Stimulated activated naive B cell treated with anti-CD40 and anti-IgM and Interleukin-4, amounts not matched to agents 10 μg/mL and 1 μg/mL and 100 μg/mL, for 72 hours (primary cell): ENCODE results near the gene ZFPL1.

Experiments used
- ATAC-seq, 2 donors: fragments of 150-1000 bp; cut with Tn5 transposase; replicated peaks; 2 replicates each; pipeline ENCODE4 v1.10.0; 2021; ENCODE audit warnings: moderate library complexity in 1 of 2
- DNase-seq: peaks from one replicate; pipeline ENCODE4 v3.0.0; 2021
- H3K27ac Mint-ChIP-seq: one replicate; pipeline ENCODE4 v1.8.0; 2022; ENCODE audit warnings: mild to moderate bottlenecking, mixed read lengths
- H3K27me3 Mint-ChIP-seq, 2 donors: one replicate each; pipeline ENCODE4 v1.8.0; 2022; ENCODE audit warnings: mixed read lengths in 2 of 2
- H3K36me3 Mint-ChIP-seq, 2 donors: one replicate each; pipeline ENCODE4 v1.8.0; 2022; ENCODE audit warnings: mixed read lengths in 2 of 2, mild to moderate bottlenecking in 1 of 2
- H3K4me1 Mint-ChIP-seq, 2 donors: one replicate each; pipeline ENCODE4 v1.8.0; 2022; ENCODE audit warnings: mixed read lengths in 2 of 2, mild to moderate bottlenecking in 1 of 2
- H3K4me3 Mint-ChIP-seq, 2 donors: one replicate each; pipeline ENCODE4 v1.8.0; 2022; ENCODE audit warnings: mild to moderate bottlenecking in 2 of 2, mixed read lengths in 2 of 2, moderate library complexity in 1 of 2
- H3K9me3 Mint-ChIP-seq, 2 donors: one replicate each; pipeline ENCODE4 v1.8.0; 2022; ENCODE audit warnings: mixed read lengths in 2 of 2, mild to moderate bottlenecking in 1 of 2

The ZFPL1 gene

GRCh38 chr11:65111159-65111743 lies 27.2 kb downstream of the ZFPL1 start:
- DNase-seq, result no peak
- H3K27me3 Mint-ChIP-seq, result no peaks in the 10 kb centered on the region
- H3K4me1 Mint-ChIP-seq, result peaks cover 37 to 64% of the 10 kb centered on the region in 2 donors
- H3K27ac Mint-ChIP-seq, result peak overlapping the region; percentile 97
- H3K9me3 Mint-ChIP-seq, result no peaks in the 10 kb centered on the region
- H3K36me3 Mint-ChIP-seq, result peaks cover 21 to 34% of the 10 kb centered on the region in 2 donors
- peak overlapping the region; percentile 97 to 99 for H3K4me3 Mint-ChIP-seq
- no peak for ATAC-seq

GRCh38 chr11:65111744-65112545 lies 27.9 kb downstream of the ZFPL1 start, which contains the start of gene TM7SF2:
Gene TM7SF2 (plus strand): TSS chr11:65111872. CDS start chr11:65112016, 144 bp downstream.
- H3K36me3 Mint-ChIP-seq, result peaks cover 21 to 32% of the 10 kb centered on the region in 2 donors
- DNase-seq (peak; percentile 88), ATAC-seq (peak; percentile 77 to 83)
- H3K4me3 Mint-ChIP-seq, result peak within 1 kb of the TSS; percentile 97 to 99
- no peaks in the 10 kb centered on the region for H3K9me3 Mint-ChIP-seq
- peak within 1 kb of the TSS; percentile 97 for H3K27ac Mint-ChIP-seq
- no peaks in the 10 kb centered on the region for H3K27me3 Mint-ChIP-seq
- peaks cover 34 to 64% of the 10 kb centered on the region in 2 donors for H3K4me1 Mint-ChIP-seq

GRCh38 chr11:65112546-65113360 lies 28.7 kb downstream of the ZFPL1 start:
- peak overlapping the region; percentile 68 for H3K27ac Mint-ChIP-seq
- ATAC-seq, result peak; percentile 53 to 63
- H3K4me3 Mint-ChIP-seq, result peak overlapping the region; percentile 97 to 99
- no peaks in the 10 kb centered on the region for H3K9me3 Mint-ChIP-seq
- H3K36me3 Mint-ChIP-seq, result peaks cover 25 to 32% of the 10 kb centered on the region in 2 donors
- no peaks in the 10 kb centered on the region for H3K27me3 Mint-ChIP-seq
- peak; percentile 66 for DNase-seq
- H3K4me1 Mint-ChIP-seq, result peaks cover 35 to 70% of the 10 kb centered on the region in 2 donors

- Mint-ChIP-seq H3K9me3 (no peaks in the 10 kb centered on the region), H3K27ac (peak overlapping the region; percentile 68), H3K36me3 (peaks cover 29 to 38% of the 10 kb centered on the region in 2 donors), H3K4me1 (peaks cover 38 to 76% of the 10 kb centered on the region in 2 donors), H3K27me3 (no peaks in the 10 kb centered on the region), H3K4me3 (peak overlapping the region; percentile 97 to 99)
- DNase-seq (no peak), ATAC-seq (no peak)
Measured at GRCh38 chr11:65113361-65113756, 29.3 kb downstream of the ZFPL1 start.

GRCh38 chr11:65113839-65114238 lies 29.8 kb downstream of the ZFPL1 start:
- H3K27me3 Mint-ChIP-seq, result no peaks in the 10 kb centered on the region
- H3K9me3 Mint-ChIP-seq, result no peaks in the 10 kb centered on the region
- DNase-seq (no peak), ATAC-seq (no peak)
- H3K4me1 Mint-ChIP-seq, result peaks cover 43 to 81% of the 10 kb centered on the region in 2 donors
- H3K4me3 Mint-ChIP-seq, result no peak overlapping the region
- H3K36me3 Mint-ChIP-seq, result peaks cover 33 to 42% of the 10 kb centered on the region in 2 donors
- no peak overlapping the region for H3K27ac Mint-ChIP-seq

GRCh38 chr11:65114538-65115171 lies 30.6 kb downstream of the ZFPL1 start:
- Mint-ChIP-seq H3K27ac (peak overlapping the region; percentile 73), H3K4me1 (peaks cover 44 to 88% of the 10 kb centered on the region in 2 donors), H3K27me3 (no peaks in the 10 kb centered on the region), H3K9me3 (no peaks in the 10 kb centered on the region), H3K36me3 (peaks cover 33 to 46% of the 10 kb centered on the region in 2 donors), H3K4me3 (no peak overlapping the region)
- DNase-seq, result no peak
- ATAC-seq, result no peak

GRCh38 chr11:65115361-65116082 lies 31.5 kb downstream of the ZFPL1 start:
- H3K27me3 Mint-ChIP-seq, result no peaks in the 10 kb centered on the region
- ATAC-seq (no peak), DNase-seq (no peak)
- peak overlapping the region; percentile 89 to 91 for H3K4me3 Mint-ChIP-seq
- H3K9me3 Mint-ChIP-seq, result no peaks in the 10 kb centered on the region
- H3K36me3 Mint-ChIP-seq, result peaks cover 33 to 50% of the 10 kb centered on the region in 2 donors
- peaks cover 41 to 88% of the 10 kb centered on the region in 2 donors for H3K4me1 Mint-ChIP-seq
- peak overlapping the region; percentile 71 for H3K27ac Mint-ChIP-seq

GRCh38 chr11:65116370-65117205 lies 32.6 kb downstream of the ZFPL1 start:
- peaks cover 41 to 88% of the 10 kb centered on the region in 2 donors for H3K4me1 Mint-ChIP-seq
- peak; percentile 56 for DNase-seq
- peaks cover 39 to 60% of the 10 kb centered on the region in 2 donors for H3K36me3 Mint-ChIP-seq
- ATAC-seq, result peak; percentile 14 to 22
- no peaks in the 10 kb centered on the region for H3K27me3 Mint-ChIP-seq
- peak overlapping the region; percentile 98 for H3K27ac Mint-ChIP-seq
- H3K9me3 Mint-ChIP-seq, result no peaks in the 10 kb centered on the region
- H3K4me3 Mint-ChIP-seq, result peak overlapping the region; percentile 89 to 91

- Mint-ChIP-seq H3K9me3 (no peaks in the 10 kb centered on the region), H3K27me3 (no peaks in the 10 kb centered on the region), H3K4me1 (peaks cover 35 to 81% of the 10 kb centered on the region in 2 donors), H3K4me3 (peak within 1 kb of the TSS; percentile 89 to 91), H3K36me3 (peaks cover 46 to 64% of the 10 kb centered on the region in 2 donors), H3K27ac (peak within 1 kb of the TSS; percentile 98)
- DNase-seq (peak; percentile 100), ATAC-seq (peak; percentile 62 to 74)
Measured at GRCh38 chr11:65117206-65118096, 33.4 kb downstream of the ZFPL1 start, which contains the start of gene ZNHIT2. Gene ZNHIT2 (minus strand): TSS chr11:65117701. CDS start chr11:65117653, 48 bp downstream.

- peak overlapping the region; percentile 89 to 91 for H3K4me3 Mint-ChIP-seq
- peak overlapping the region; percentile 98 for H3K27ac Mint-ChIP-seq
- H3K9me3 Mint-ChIP-seq, result no peaks in the 10 kb centered on the region
- no peak for DNase-seq
- ATAC-seq, result no peak
- H3K36me3 Mint-ChIP-seq, result peaks cover 47 to 64% of the 10 kb centered on the region in 2 donors
- peaks cover 30 to 75% of the 10 kb centered on the region in 2 donors for H3K4me1 Mint-ChIP-seq
- H3K27me3 Mint-ChIP-seq, result no peaks in the 10 kb centered on the region
Measured at GRCh38 chr11:65118097-65118837, 34.2 kb downstream of the ZFPL1 start.
